HepG2 (cell line): ENCODE results near the gene PSD. TPM values are rescaled to one million over a fixed set of nuclear protein-coding genes. Genes with fewer than 3 reads are reported as not detected.

Experiments used
- ATF2 ChIP-seq: sonication (generic); formaldehyde crosslinking; IDR thresholded peaks from 2 replicates; pipeline ENCODE4 v1.4.0; 2020; ENCODE audit warnings: missing genetic modification reagents
- ATF5 ChIP-seq: sonication (generic); formaldehyde crosslinking; IDR thresholded peaks from 2 replicates; pipeline ENCODE4 v1.4.0; 2020; ENCODE audit warnings: mild to moderate bottlenecking, low read depth, missing genetic modification reagents
- CTCF ChIP-seq: sonication (generic); formaldehyde crosslinking; IDR thresholded peaks from 2 replicates; pipeline ENCODE4 v1.5.0; 2020; ENCODE audit warnings: mild to moderate bottlenecking, missing genetic modification reagents, moderate library complexity
- GABPB1 ChIP-seq: IDR thresholded peaks from 2 replicates; pipeline ENCODE4 v1.6.1; 2016; ENCODE audit warnings: mild to moderate bottlenecking, missing genetic modification reagents, moderate library complexity, missing compliant biosample characterization
- HMG20B ChIP-seq: conservative IDR thresholded peaks from 2 replicates; pipeline ENCODE4 v1.6.1; 2016; ENCODE audit warnings: missing genetic modification reagents, missing compliant biosample characterization
- MXD3 ChIP-seq: IDR thresholded peaks from 2 replicates; pipeline ENCODE4 v1.6.1; 2016; ENCODE audit warnings: mild to moderate bottlenecking, missing biosample characterization, missing genetic modification reagents
- MYPOP ChIP-seq: sonication (generic); formaldehyde crosslinking; IDR thresholded peaks from 2 replicates; pipeline ENCODE4 v1.8.1; 2023; ENCODE audit warnings: mild to moderate bottlenecking, moderate library complexity, missing genetic modification reagents
- NPAS2 ChIP-seq: sonication (generic); formaldehyde crosslinking; IDR thresholded peaks from 2 replicates; pipeline ENCODE4 v1.8.0; 2022; ENCODE audit warnings: mild to moderate bottlenecking, missing genetic modification reagents, borderline replicate concordance
- PRMT3 ChIP-seq: sonication (generic); formaldehyde crosslinking; IDR thresholded peaks from 2 replicates; pipeline ENCODE4 v1.8.1; 2022; ENCODE audit warnings: low read depth, mild to moderate bottlenecking, moderate library complexity, missing genetic modification reagents, borderline replicate concordance
- WIZ ChIP-seq: sonication (generic); formaldehyde crosslinking; IDR thresholded peaks from 2 replicates; pipeline ENCODE4 v1.5.1; 2020; ENCODE audit warnings: mild to moderate bottlenecking, missing genetic modification reagents
- ZBTB39 ChIP-seq: sonication (generic); formaldehyde crosslinking; IDR thresholded peaks from 2 replicates; pipeline ENCODE4 v1.5.0; 2020; ENCODE audit warnings: missing genetic modification reagents
- ZNF3 ChIP-seq: IDR thresholded peaks from 2 replicates; pipeline ENCODE4 v1.7.0; 2017; ENCODE audit warnings: inconsistent platforms
- ZNF33B ChIP-seq: sonication (generic); formaldehyde crosslinking; IDR thresholded peaks from 2 replicates; pipeline ENCODE4 v1.5.1; 2020; ENCODE audit warnings: mild to moderate bottlenecking, missing genetic modification reagents
- ZNF468 ChIP-seq: sonication (generic); formaldehyde crosslinking; IDR thresholded peaks from 2 replicates; pipeline ENCODE4 v1.8.0; 2022; ENCODE audit warnings: mild to moderate bottlenecking, moderate library complexity, missing genetic modification reagents
- ZNF503 ChIP-seq: sonication (generic); formaldehyde crosslinking; IDR thresholded peaks from 2 replicates; pipeline ENCODE4 v1.4.0; 2020; ENCODE audit warnings: missing genetic modification reagents
- ZNF691 ChIP-seq: sonication (generic); formaldehyde crosslinking; IDR thresholded peaks from 2 replicates; pipeline ENCODE4 v1.4.0; 2020; ENCODE audit warnings: missing genetic modification reagents, low read depth, mild to moderate bottlenecking, borderline replicate concordance
- ZNF709 ChIP-seq: sonication (generic); formaldehyde crosslinking; IDR thresholded peaks from 2 replicates; pipeline ENCODE4 v1.5.0; 2020; ENCODE audit warnings: mild to moderate bottlenecking, missing genetic modification reagents
- polyA plus RNA-seq, 8 experiments: library from polyadenylated mRNA; depleted of rRNA in 3 of 8; stranded (reverse) in 7 of 8; unstranded in 1 of 8; fragments of >200 nt; fragmentation: Illumina TruSeq in 4 of 8; extraction: Trizol in 4 of 8; gene quantifications; 2 replicates each; pipeline versions ENCODE4 v1.2.1 to v1.2.3, GENCODE V29; 2011 to 2016; ENCODE audit warnings: low read depth in 4 of 8, missing spikeins in 1 of 8, mixed read lengths in 1 of 8; ENCODE audit not compliant: insufficient read depth in 1 of 8
- total RNA-seq, 5 experiments: library from RNA; depleted of rRNA; stranded (reverse); fragments of >200 nt; fragmentation: Illumina TruSeq; extraction: Trizol; gene quantifications; 2 replicates each; pipeline ENCODE4 v1.2.3, GENCODE V29; 2016; ENCODE audit warnings: low read depth in 1 of 5

The PSD gene
- total and polyA plus RNA-seq, 2 of the 13 experiments (the other 11 are each of a cell fraction or from before 2014, with no cell fraction given) = 0.35 to 0.58 TPM

- no peak for TF ChIP-seq ZNF503
- TF ChIP-seq MYPOP = peak; percentile 100
- TF ChIP-seq ZNF33B (CRISPR knock-in tag) = no peak
- TF ChIP-seq CTCF = peak; percentile 99
- peak; percentile 88; the same call in 1 of the 2 replicates for TF ChIP-seq ZNF691 (CRISPR knock-in tag)
- TF ChIP-seq ATF5 (CRISPR knock-in tag) = no peak
- no peak for TF ChIP-seq ZNF3 (CRISPR knock-in tag)
- TF ChIP-seq WIZ (CRISPR knock-in tag) = peak; percentile 87; the same call in 1 of the 2 replicates
- TF ChIP-seq MXD3 (CRISPR knock-in tag) = peak; percentile 88
- peak; percentile 88 for TF ChIP-seq ATF2 (CRISPR knock-in tag)
- TF ChIP-seq ZNF468 (CRISPR knock-in tag) = 0 out of 2 replicates have a peak, but pooled peaks have one; percentile 60
- peak; percentile 85 for TF ChIP-seq GABPB1 (CRISPR knock-in tag)
- peak; percentile 52; the same call in 1 of the 2 replicates for TF ChIP-seq PRMT3 (CRISPR knock-in tag)
- no peak for TF ChIP-seq NPAS2 (CRISPR knock-in tag)
- no peak for TF ChIP-seq HMG20B (CRISPR knock-in tag)
- TF ChIP-seq ZBTB39 (CRISPR knock-in tag) = no peak
- TF ChIP-seq ZNF709 = peak; percentile 36; the same call in 1 of the 2 replicates
Observed at GRCh38 chr10:102399217-102400021, 19.2 kb downstream of the PSD start (continued).
